Measurements from ENCODE around the gene CDC20.

- TF ChIP-seq CTCF (conservative IDR thresholded peaks at IDR 0.05; ENCODE audit: low read depth, low read length) (no peak), POLR2A (IDR thresholded peaks at IDR 0.05; ENCODE audit: low read depth, low read length) (no peak), CEBPB (IDR thresholded peaks at IDR 0.05; ENCODE audit: low read depth, low read length) (no peak), MXI1 (IDR thresholded peaks at IDR 0.05; ENCODE audit: borderline replicate concordance, low read depth, low read length) (no peak), BHLHE40 (IDR thresholded peaks at IDR 0.05; ENCODE audit: low read depth, low read length) (no peak), RAD21 (IDR thresholded peaks at IDR 0.05; ENCODE audit: low read length) (no peak)
- TF ChIP-seq, protein P1, sequence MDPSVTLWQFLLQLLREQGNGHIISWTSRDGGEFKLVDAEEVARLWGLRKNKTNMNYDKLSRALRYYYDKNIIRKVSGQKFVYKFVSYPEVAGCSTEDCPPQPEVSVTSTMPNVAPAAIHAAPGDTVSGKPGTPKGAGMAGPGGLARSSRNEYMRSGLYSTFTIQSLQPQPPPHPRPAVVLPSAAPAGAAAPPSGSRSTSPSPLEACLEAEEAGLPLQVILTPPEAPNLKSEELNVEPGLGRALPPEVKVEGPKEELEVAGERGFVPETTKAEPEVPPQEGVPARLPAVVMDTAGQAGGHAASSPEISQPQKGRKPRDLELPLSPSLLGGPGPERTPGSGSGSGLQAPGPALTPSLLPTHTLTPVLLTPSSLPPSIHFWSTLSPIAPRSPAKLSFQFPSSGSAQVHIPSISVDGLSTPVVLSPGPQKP (IDR thresholded peaks at IDR 0.05; ENCODE audit: borderline replicate concordance, low read depth, low read length): no peak
Observed at GRCh38 chr1:43321331-43321891, 37.4 kb upstream of the CDC20 start.

Data from IMR-90 (cell line).